GM19193 (cell line): ENCODE measurements around the gene PCDHB7.
"Not testable (repeated sequence)": the region's sequence is repeated elsewhere in the genome, so short reads cannot be mapped to it uniquely, and the experiment has no call there.

Experiments used
- POLR2A ChIP-seq: IDR thresholded peaks from 4 replicates; pipeline ENCODE4 v1.6.1; 2011; ENCODE audit not compliant: insufficient read depth, insufficient read length; ENCODE audit errors: extremely low read depth

Gene PCDHB7

GRCh38 chr5:141192110-141192725, 19.8 kb downstream of the PCDHB7 start, which contains the start of gene PCDHB10:
TSS of gene PCDHB10 (plus strand) at chr5:141192353. CDS start at chr5:141192553, 200 bp downstream.
- no peak for TF ChIP-seq POLR2A

- no peak for TF ChIP-seq POLR2A
Observed at GRCh38 chr5:141196363-141196762, 23.9 kb downstream of the PCDHB7 start.

- no peak for TF ChIP-seq POLR2A
Observed at GRCh38 chr5:141199359-141200235, 27.2 kb downstream of the PCDHB7 start, which contains the start of gene PCDHB11. TSS of gene PCDHB11 (plus strand) at chr5:141199627. CDS start at chr5:141199775, 148 bp downstream.

- no peak for TF ChIP-seq POLR2A
Observed at GRCh38 chr5:141208478-141208877, 36.0 kb downstream of the PCDHB7 start, which contains the start of gene PCDHB12. TSS of gene PCDHB12 (plus strand) at chr5:141208719. CDS start at chr5:141208908, 189 bp downstream.

- not testable (repeated sequence) for TF ChIP-seq POLR2A
Observed at GRCh38 chr5:141213656-141214339, 41.4 kb downstream of the PCDHB7 start, which contains the start of gene PCDHB13. TSS of gene PCDHB13 (plus strand) at chr5:141213919. CDS start at chr5:141214124, 205 bp downstream.

GRCh38 chr5:141223112-141223783, 50.8 kb downstream of the PCDHB7 start, which contains the start of gene PCDHB14:
TSS of gene PCDHB14 (plus strand) at chr5:141223343. CDS start at chr5:141223506, 163 bp downstream.
- no peak for TF ChIP-seq POLR2A
